Naive B cell (primary cell): ENCODE results near the gene ATN1. TPM values are rescaled to one million over a fixed set of nuclear protein-coding genes. Genes with fewer than 3 reads are reported as not detected.

Experiments used
- ATAC-seq, 2 donors: fragments of 150-1000 bp; cut with Tn5 transposase; 2 replicates each; pipeline ENCODE4 v1.10.0; 2021; ENCODE audit warnings: low read depth in 2 of 2, mild to moderate bottlenecking in 2 of 2, moderate library complexity in 2 of 2
- DNase-seq: peaks from one replicate; pipeline ENCODE4 v3.0.0; 2022
- H3K27ac Mint-ChIP-seq, 6 donors: one replicate each; pipeline ENCODE4 v1.8.0; 2020 to 2022; ENCODE audit warnings: mild to moderate bottlenecking in 6 of 6, mixed read lengths in 6 of 6, moderate library complexity in 5 of 6, inconsistent platforms in 2 of 6
- H3K27me3 Mint-ChIP-seq, 3 donors: one replicate each; pipeline ENCODE4 v1.8.0; 2021 to 2022; ENCODE audit warnings: mixed read lengths in 3 of 3, mild to moderate bottlenecking in 1 of 3
- H3K36me3 Mint-ChIP-seq, 2 donors: one replicate each; pipeline ENCODE4 v1.8.0; 2020 to 2022; ENCODE audit warnings: mixed read lengths in 2 of 2, inconsistent platforms in 1 of 2, mild to moderate bottlenecking in 1 of 2
- H3K4me1 Mint-ChIP-seq, 3 donors: one replicate each; pipeline ENCODE4 v1.8.0; 2020 to 2022; ENCODE audit warnings: mixed read lengths in 3 of 3, inconsistent platforms in 1 of 3, mild to moderate bottlenecking in 1 of 3, moderate library complexity in 1 of 3
- H3K4me3 Mint-ChIP-seq, 8 donors: one replicate each; pipeline ENCODE4 v1.8.0; 2020 to 2022; ENCODE audit warnings: mild to moderate bottlenecking in 8 of 8, mixed read lengths in 8 of 8, moderate library complexity in 8 of 8, inconsistent platforms in 2 of 8
- H3K9me3 Mint-ChIP-seq, 7 donors: one replicate each; pipeline ENCODE4 v1.8.0; 2020 to 2022; ENCODE audit warnings: mixed read lengths in 7 of 7, mild to moderate bottlenecking in 5 of 7, inconsistent platforms in 2 of 7, moderate library complexity in 1 of 7
- polyA plus RNA-seq, 6 donors: library from polyadenylated mRNA; unstranded; fragments of 300-500 nt; fragmentation: Illumina TruSeq; gene quantifications; one replicate each; pipeline ENCODE4 v1.2.3, GENCODE V29; 2021; ENCODE audit warnings: low read depth in 6 of 6

The ATN1 gene
- polyA plus RNA-seq, 6 donors from 2014 or later: 0.57 to 2.2 (median 1.1) TPM; not detected in 1

GRCh38 chr12:6946920-6947374 is 19.2 kb downstream of the ATN1 start:
- H3K27me3 Mint-ChIP-seq: no peaks in the 10 kb centered on the region
- ATAC-seq (no peak), DNase-seq (no peak)
- H3K4me3 Mint-ChIP-seq: peak overlapping the region; percentile 72 to 98 (median 96)
- peak overlapping the region; percentile 57 to 98 (median 95) for H3K27ac Mint-ChIP-seq
- peaks cover 0 to 5% of the 10 kb centered on the region in 2 donors for H3K36me3 Mint-ChIP-seq
- H3K4me1 Mint-ChIP-seq: peaks cover 69 to 89% (median 88%) of the 10 kb centered on the region in 3 donors
- H3K9me3 Mint-ChIP-seq: no peaks in the 10 kb centered on the region

GRCh38 chr12:6947615-6948014 is 19.9 kb downstream of the ATN1 start:
- DNase-seq (no peak), ATAC-seq (no peak)
- peaks cover 4 to 11% of the 10 kb centered on the region in 2 donors for H3K36me3 Mint-ChIP-seq
- H3K4me1 Mint-ChIP-seq: peaks cover 66 to 83% (median 82%) of the 10 kb centered on the region in 3 donors
- H3K4me3 Mint-ChIP-seq: peak overlapping the region; percentile 72 to 98 (median 86)
- H3K27me3 Mint-ChIP-seq: no peaks in the 10 kb centered on the region
- peak overlapping the region; percentile 53 to 98 (median 96) for H3K27ac Mint-ChIP-seq
- no peaks in the 10 kb centered on the region for H3K9me3 Mint-ChIP-seq

GRCh38 chr12:6948873-6949594 is 21.3 kb downstream of the ATN1 start:
- peaks cover 67 to 77% (median 75%) of the 10 kb centered on the region in 3 donors for H3K4me1 Mint-ChIP-seq
- peaks cover 10 to 26% of the 10 kb centered on the region in 2 donors for H3K36me3 Mint-ChIP-seq
- H3K4me3 Mint-ChIP-seq: peak overlapping the region; percentile 79 to 98 (median 90)
- no peaks in the 10 kb centered on the region for H3K9me3 Mint-ChIP-seq
- peak; percentile 3 to 4 for ATAC-seq
- DNase-seq: peak; percentile 51
- H3K27ac Mint-ChIP-seq: peak overlapping the region; percentile 93 to 99 (median 96)
- no peaks in the 10 kb centered on the region for H3K27me3 Mint-ChIP-seq

- Mint-ChIP-seq H3K4me1 (peaks cover 73 to 80% (median 74%) of the 10 kb centered on the region in 3 donors), H3K27ac (peak overlapping the region in 5 of 6 donors; percentile 95 to 98 (median 96)), H3K27me3 (no peaks in the 10 kb centered on the region), H3K9me3 (no peaks in the 10 kb centered on the region), H3K36me3 (peaks cover 10 to 36% of the 10 kb centered on the region in 2 donors), H3K4me3 (peak overlapping the region; percentile 90 to 99 (median 98))
- ATAC-seq (no peak), DNase-seq (no peak)
Observed at GRCh38 chr12:6950401-6950801, 22.6 kb downstream of the ATN1 start.

- peaks cover 10 to 41% of the 10 kb centered on the region in 2 donors for H3K36me3 Mint-ChIP-seq
- H3K27ac Mint-ChIP-seq: peak within 1 kb of the TSS; percentile 71 to 98 (median 96)
- no peaks in the 10 kb centered on the region for H3K27me3 Mint-ChIP-seq
- ATAC-seq (peak; percentile 70 to 72), DNase-seq (peak; percentile 90)
- no peaks in the 10 kb centered on the region for H3K9me3 Mint-ChIP-seq
- H3K4me3 Mint-ChIP-seq: peak within 1 kb of the TSS; percentile 90 to 99 (median 98)
- H3K4me1 Mint-ChIP-seq: peaks cover 74 to 80% (median 75%) of the 10 kb centered on the region in 3 donors
Observed at GRCh38 chr12:6950811-6951540, 23.2 kb downstream of the ATN1 start, which contains the start of gene PTPN6. TSS of gene PTPN6 (plus strand) at chr12:6951356. CDS start at chr12:6951513, 157 bp downstream.

GRCh38 chr12:6951551-6952120 is 23.9 kb downstream of the ATN1 start:
- Mint-ChIP-seq H3K9me3 (no peaks in the 10 kb centered on the region), H3K36me3 (peaks cover 10 to 48% of the 10 kb centered on the region in 2 donors), H3K27ac (peak overlapping the region; percentile 39 to 98 (median 89)), H3K4me3 (peak overlapping the region; percentile 90 to 99 (median 98)), H3K4me1 (peaks cover 74 to 80% (median 75%) of the 10 kb centered on the region in 3 donors), H3K27me3 (no peaks in the 10 kb centered on the region)
- ATAC-seq (no peak), DNase-seq (no peak)

- ATAC-seq (no peak), DNase-seq (no peak)
- H3K4me3 Mint-ChIP-seq: peak overlapping the region; percentile 90 to 99 (median 98)
- peak overlapping the region; percentile 71 to 98 (median 98) for H3K27ac Mint-ChIP-seq
- H3K27me3 Mint-ChIP-seq: no peaks in the 10 kb centered on the region
- no peaks in the 10 kb centered on the region for H3K9me3 Mint-ChIP-seq
- H3K4me1 Mint-ChIP-seq: peaks cover 74 to 80% (median 76%) of the 10 kb centered on the region in 3 donors
- H3K36me3 Mint-ChIP-seq: peaks cover 10 to 55% of the 10 kb centered on the region in 2 donors
Observed at GRCh38 chr12:6952121-6952862, 24.5 kb downstream of the ATN1 start.

GRCh38 chr12:6952863-6953441 is 25.2 kb downstream of the ATN1 start:
- Mint-ChIP-seq H3K27me3 (no peaks in the 10 kb centered on the region), H3K36me3 (peaks cover 10 to 56% of the 10 kb centered on the region in 2 donors), H3K27ac (peak overlapping the region; percentile 53 to 98 (median 98)), H3K9me3 (no peaks in the 10 kb centered on the region), H3K4me1 (peaks cover 70 to 80% (median 73%) of the 10 kb centered on the region in 3 donors), H3K4me3 (peak overlapping the region; percentile 90 to 99 (median 98))
- DNase-seq (no peak), ATAC-seq (no peak)

GRCh38 chr12:6953442-6954315 is 25.9 kb downstream of the ATN1 start:
- DNase-seq: peak; percentile 83
- Mint-ChIP-seq H3K9me3 (no peaks in the 10 kb centered on the region), H3K4me3 (peak overlapping the region; percentile 90 to 99 (median 98)), H3K27ac (peak overlapping the region; percentile 92 to 98 (median 98)), H3K36me3 (peaks cover 17 to 62% of the 10 kb centered on the region in 2 donors), H3K4me1 (peaks cover 71 to 80% (median 73%) of the 10 kb centered on the region in 3 donors), H3K27me3 (no peaks in the 10 kb centered on the region)
- peak; percentile 50 to 57 for ATAC-seq

GRCh38 chr12:6954316-6955107 is 26.8 kb downstream of the ATN1 start:
- H3K27ac Mint-ChIP-seq: peak overlapping the region; percentile 92 to 98 (median 98)
- no peaks in the 10 kb centered on the region for H3K27me3 Mint-ChIP-seq
- peaks cover 25 to 71% of the 10 kb centered on the region in 2 donors for H3K36me3 Mint-ChIP-seq
- ATAC-seq (no peak), DNase-seq (no peak)
- H3K9me3 Mint-ChIP-seq: no peaks in the 10 kb centered on the region
- peaks cover 71 to 80% (median 73%) of the 10 kb centered on the region in 3 donors for H3K4me1 Mint-ChIP-seq
- H3K4me3 Mint-ChIP-seq: peak overlapping the region; percentile 90 to 99 (median 98)
